Osteocyte (in vitro differentiated cells): Measurements from ENCODE around the gene OPCML. TPM values are rescaled to one million over a fixed set of nuclear protein-coding genes. Genes with fewer than 3 reads are reported as not detected.
A peak's percentile ranks its signal among the peaks of the same experiment; 100 is the strongest.

Experiments used
- DNase-seq: peaks from one replicate; pipeline ENCODE4 v3.0.0; 2021; ENCODE audit warnings: mixed read lengths; ENCODE audit not compliant: unreplicated experiment; ENCODE audit errors: extremely low spot score
- H3K27ac Mint-ChIP-seq: one replicate; pipeline ENCODE4 v1.8.0; 2021; ENCODE audit warnings: mild to moderate bottlenecking, mixed read lengths; ENCODE audit not compliant: unreplicated experiment
- H3K27me3 Mint-ChIP-seq: one replicate; pipeline ENCODE4 v1.8.0; 2021; ENCODE audit warnings: mixed read lengths; ENCODE audit not compliant: unreplicated experiment
- H3K36me3 Mint-ChIP-seq: one replicate; pipeline ENCODE4 v1.8.0; 2021; ENCODE audit warnings: mixed read lengths; ENCODE audit not compliant: unreplicated experiment
- H3K4me1 Mint-ChIP-seq: one replicate; pipeline ENCODE4 v1.8.0; 2021; ENCODE audit warnings: mixed read lengths; ENCODE audit not compliant: unreplicated experiment
- H3K4me3 Mint-ChIP-seq: one replicate; pipeline ENCODE4 v1.8.0; 2021; ENCODE audit warnings: mild to moderate bottlenecking, moderate library complexity, mixed read lengths; ENCODE audit not compliant: unreplicated experiment
- H3K9me3 Mint-ChIP-seq: one replicate; pipeline ENCODE4 v1.8.0; 2021; ENCODE audit warnings: mixed read lengths; ENCODE audit not compliant: unreplicated experiment
- CTCF ChIP-seq: fragments of 200-600 bp; sonication (generic); IDR thresholded peaks from 2 replicates; pipeline ENCODE4 v1.5.0; 2021; ENCODE audit warnings: antibody characterized with exemption, mild to moderate bottlenecking, moderate library complexity
- total RNA-seq: library from RNA; stranded (reverse); gene quantifications from 2 replicates; pipeline ENCODE4 v1.2.1, GENCODE V29; 2021

The OPCML gene
- total RNA-seq, 1 donor from 2014 or later: 0.11 TPM

- no peak for DNase-seq
- Mint-ChIP-seq H3K36me3 (no peaks in the 10 kb centered on the region), H3K27ac (peak overlapping the region; percentile 81), H3K27me3 (no peaks in the 10 kb centered on the region), H3K4me3 (no peak overlapping the region), H3K4me1 (peaks cover 17% of the 10 kb centered on the region), H3K9me3 (peaks cover 6% of the 10 kb centered on the region)
- no peak for TF ChIP-seq CTCF
Observed at GRCh38 chr11:132632641-132633124, 899.6 kb downstream of the OPCML start.

GRCh38 chr11:132631989-132632388 is 900.3 kb downstream of the OPCML start:
- no peak overlapping the region for H3K4me3 Mint-ChIP-seq
- DNase-seq: no peak
- peak overlapping the region; percentile 24 for H3K27ac Mint-ChIP-seq
- peaks cover 6% of the 10 kb centered on the region for H3K9me3 Mint-ChIP-seq
- H3K36me3 Mint-ChIP-seq: no peaks in the 10 kb centered on the region
- no peaks in the 10 kb centered on the region for H3K27me3 Mint-ChIP-seq
- no peak for TF ChIP-seq CTCF
- peaks cover 17% of the 10 kb centered on the region for H3K4me1 Mint-ChIP-seq

GRCh38 chr11:132627981-132628380 is 904.3 kb downstream of the OPCML start:
- Mint-ChIP-seq H3K36me3 (no peaks in the 10 kb centered on the region), H3K4me1 (peaks cover 21% of the 10 kb centered on the region), H3K27ac (no peak overlapping the region), H3K27me3 (no peaks in the 10 kb centered on the region), H3K4me3 (no peak overlapping the region), H3K9me3 (peaks cover 6% of the 10 kb centered on the region)
- TF ChIP-seq CTCF: no peak
- no peak for DNase-seq

- no peak overlapping the region for H3K27ac Mint-ChIP-seq
- H3K9me3 Mint-ChIP-seq: peaks cover 6% of the 10 kb centered on the region
Observed at GRCh38 chr11:132626446-132626845, 905.9 kb downstream of the OPCML start.

GRCh38 chr11:132623511-132623910 is 908.8 kb downstream of the OPCML start:
- no peaks in the 10 kb centered on the region for H3K27me3 Mint-ChIP-seq
- no peak for TF ChIP-seq CTCF
- DNase-seq: no peak
- no peak overlapping the region for H3K4me3 Mint-ChIP-seq
- H3K27ac Mint-ChIP-seq: no peak overlapping the region
- H3K9me3 Mint-ChIP-seq: no peaks in the 10 kb centered on the region
- peaks cover 24% of the 10 kb centered on the region for H3K4me1 Mint-ChIP-seq
- no peaks in the 10 kb centered on the region for H3K36me3 Mint-ChIP-seq

More at GRCh38 chr11:132626446-132626845, 905.9 kb downstream of the OPCML start:
- H3K4me3 Mint-ChIP-seq: no peak overlapping the region
- no peak for TF ChIP-seq CTCF
- DNase-seq: no peak
- H3K4me1 Mint-ChIP-seq: peaks cover 22% of the 10 kb centered on the region
- no peaks in the 10 kb centered on the region for H3K27me3 Mint-ChIP-seq
- no peaks in the 10 kb centered on the region for H3K36me3 Mint-ChIP-seq
